Ishikawa (cell line): ENCODE data around the gene TM9SF3.

Source experiments
- CEBPB ChIP-seq: IDR thresholded peaks from 2 replicates; pipeline ENCODE4 v1.6.1; 2012
- EGR1 ChIP-seq: IDR thresholded peaks from 2 replicates; pipeline ENCODE4 v1.6.1; 2012
- EP300 ChIP-seq: IDR thresholded peaks from 2 replicates; pipeline ENCODE4 v1.6.1; 2012; ENCODE audit warnings: borderline replicate concordance
- FOXM1 ChIP-seq: IDR thresholded peaks from 2 replicates; pipeline ENCODE4 v1.6.1; 2012; ENCODE audit warnings: low read depth, borderline replicate concordance
- MAX ChIP-seq: IDR thresholded peaks from 2 replicates; pipeline ENCODE4 v1.6.1; 2012
- RAD21 ChIP-seq: IDR thresholded peaks from 2 replicates; pipeline ENCODE4 v1.6.1; 2012; ENCODE audit warnings: low read depth
- REST ChIP-seq: IDR thresholded peaks from 2 replicates; pipeline ENCODE4 v1.6.1; 2012; ENCODE audit warnings: low read depth, mild to moderate bottlenecking
- TAF1 ChIP-seq: IDR thresholded peaks from 2 replicates; pipeline ENCODE4 v1.6.1; 2012; ENCODE audit warnings: low read depth, mild to moderate bottlenecking
- TCF12 ChIP-seq: IDR thresholded peaks from 2 replicates; pipeline ENCODE4 v1.6.1; 2012; ENCODE audit warnings: low read depth
- TEAD4 ChIP-seq: IDR thresholded peaks from 2 replicates; pipeline ENCODE4 v1.6.1; 2012
- USF1 ChIP-seq: IDR thresholded peaks from 2 replicates; pipeline ENCODE4 v1.6.1; 2012

- TF ChIP-seq EGR1 (no peak), TAF1 (no peak), RAD21 (no peak), USF1 (no peak), FOXM1 (no peak), TCF12 (no peak), REST (no peak), EP300 (no peak), TEAD4 (no peak), MAX (no peak), CEBPB (no peak)
Measured at GRCh38 chr10:96568402-96568801, 18.4 kb downstream of the TM9SF3 start.
